CD4-positive, alpha-beta T cell treated with Interleukin-12 subunit alpha and Interleukin-12 subunit beta, for 1 hour (primary cell): Measurements from ENCODE around the gene ELP4.
"Not testable (repeated sequence)": the region's sequence is repeated elsewhere in the genome, so short reads cannot be mapped to it uniquely, and the experiment has no call there.

Experiments
- DNase-seq: peaks from one replicate; pipeline ENCODE4 v3.0.0-alpha.2; 2020

The ELP4 gene, protein sequence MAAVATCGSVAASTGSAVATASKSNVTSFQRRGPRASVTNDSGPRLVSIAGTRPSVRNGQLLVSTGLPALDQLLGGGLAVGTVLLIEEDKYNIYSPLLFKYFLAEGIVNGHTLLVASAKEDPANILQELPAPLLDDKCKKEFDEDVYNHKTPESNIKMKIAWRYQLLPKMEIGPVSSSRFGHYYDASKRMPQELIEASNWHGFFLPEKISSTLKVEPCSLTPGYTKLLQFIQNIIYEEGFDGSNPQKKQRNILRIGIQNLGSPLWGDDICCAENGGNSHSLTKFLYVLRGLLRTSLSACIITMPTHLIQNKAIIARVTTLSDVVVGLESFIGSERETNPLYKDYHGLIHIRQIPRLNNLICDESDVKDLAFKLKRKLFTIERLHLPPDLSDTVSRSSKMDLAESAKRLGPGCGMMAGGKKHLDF

GRCh38 chr11:31509429-31510345, at the start of gene ELP4, which contains the start of gene IMMP1L:
TSS of gene ELP4 (plus strand) at chr11:31509767. CDS start at chr11:31509785, 18 bp downstream.
TSS of gene IMMP1L (minus strand) at chr11:31509622. CDS start at chr11:31463276, 46,346 bp downstream.
- DNase-seq, result peak; percentile 97

DNA sequence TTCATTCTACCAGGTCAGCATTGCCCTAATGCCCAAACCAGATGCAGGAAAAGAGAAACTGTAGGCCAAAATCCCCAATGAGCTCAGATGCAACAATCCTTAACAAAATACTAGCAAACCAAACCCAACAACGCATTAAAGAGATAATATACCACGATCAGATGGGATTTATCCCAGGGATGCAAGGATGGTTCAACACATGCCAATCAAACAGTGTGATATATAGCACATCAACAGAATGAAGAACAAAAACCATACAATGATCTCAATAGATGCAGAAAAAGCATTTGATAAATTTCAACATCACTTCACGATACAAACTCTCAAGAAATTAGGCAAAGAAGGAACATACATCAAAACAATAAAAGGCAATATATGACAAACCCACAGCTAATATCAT, 45.1 kb upstream of the ELP4 start:
- DNase-seq, result no peak

DNA sequence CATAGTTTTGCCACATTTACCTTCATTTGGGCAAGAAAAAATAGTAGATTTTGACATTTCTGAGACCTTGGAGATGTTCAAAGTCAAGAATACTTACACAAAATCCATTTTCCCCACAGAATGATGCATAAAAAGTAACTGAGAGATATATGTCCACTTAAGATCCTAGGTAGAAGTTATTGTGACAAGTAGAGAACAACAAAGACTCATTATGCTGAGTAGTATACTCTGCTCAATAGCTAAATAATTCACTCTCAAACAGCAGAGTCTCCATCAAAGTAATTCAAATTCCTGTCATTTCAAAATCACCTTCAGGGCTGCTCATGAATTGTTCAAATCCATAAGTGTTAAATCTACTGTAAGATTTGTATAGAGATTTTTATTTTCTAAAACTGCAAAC, 35.5 kb upstream of the ELP4 start:
- DNase-seq, result no peak

GRCh38 chr11:31477528-31478222, 31.9 kb upstream of the ELP4 start:
- DNase-seq, result no peak

GRCh38 chr11:31478223-31478590, 31.4 kb upstream of the ELP4 start:
- no peak for DNase-seq

DNA sequence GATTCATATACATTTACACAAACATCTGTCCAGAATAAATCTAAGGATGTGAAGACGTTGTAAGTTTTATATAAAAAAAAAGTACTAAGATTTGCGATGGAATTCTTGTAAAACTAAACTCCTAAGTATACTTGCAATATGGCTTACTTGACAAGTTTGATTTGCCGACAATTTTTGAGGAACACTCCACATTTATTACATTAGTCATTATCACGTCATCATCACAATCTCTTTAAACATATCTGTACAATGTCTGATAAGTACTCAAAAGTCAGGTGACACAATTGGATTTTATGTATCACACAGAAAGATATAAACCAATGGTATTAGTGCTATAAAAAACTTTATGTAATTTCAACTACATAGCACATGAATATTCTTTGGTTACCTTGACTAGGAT, 30.5 kb upstream of the ELP4 start:
- no peak for DNase-seq

GRCh38 chr11:31480930-31481329, 28.6 kb upstream of the ELP4 start:
- DNase-seq, result no peak

- DNase-seq, result no peak
Observed at GRCh38 chr11:31484497-31484896, 25.1 kb upstream of the ELP4 start.

DNA sequence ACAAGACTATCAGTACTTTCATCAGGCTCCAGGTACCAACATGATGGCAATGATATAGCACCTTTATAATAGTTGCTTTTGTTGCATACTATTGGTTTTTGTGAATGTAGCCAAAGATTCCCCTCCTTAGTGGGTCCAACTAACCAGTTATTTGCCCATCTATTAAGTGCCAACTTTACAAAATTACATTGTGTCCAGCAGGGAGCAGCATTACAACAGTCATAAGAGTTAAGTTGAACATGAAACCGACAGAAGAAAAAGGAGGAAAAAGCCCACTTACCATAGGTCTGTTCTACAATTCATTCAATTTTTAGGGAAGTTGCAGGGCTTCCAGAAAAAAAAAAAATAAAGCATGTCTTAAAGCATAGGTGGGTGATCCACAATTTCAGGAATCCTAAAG, 21.7 kb upstream of the ELP4 start:
- peak; percentile 30 for DNase-seq

DNA sequence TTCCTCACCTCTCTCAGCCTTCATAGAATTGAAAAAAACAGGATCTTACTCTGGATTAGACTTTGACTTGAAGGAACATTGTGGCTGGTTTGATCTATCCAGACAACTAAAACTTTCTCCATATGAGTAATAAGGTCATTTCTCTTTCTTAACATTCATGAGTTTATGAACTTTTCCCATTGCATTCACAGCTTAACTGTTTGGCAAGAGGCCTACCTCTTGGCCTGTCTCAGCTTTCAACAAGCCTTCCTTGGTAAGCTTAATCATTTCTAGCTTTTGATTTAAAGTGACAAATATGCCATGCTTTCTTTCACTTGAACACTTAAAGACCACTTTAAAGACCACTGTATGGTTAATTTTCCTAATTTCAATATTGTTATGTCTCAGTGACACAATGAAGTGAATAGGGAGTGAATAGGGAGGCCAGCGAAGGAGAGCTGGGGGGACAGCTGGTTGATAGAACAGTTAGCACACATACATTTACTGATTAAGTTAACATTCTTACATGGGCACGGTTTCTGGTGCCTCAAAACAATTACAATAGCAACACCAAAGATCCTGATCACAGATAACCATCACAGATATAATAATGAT, 17.1 kb upstream of the ELP4 start:
- no peak for DNase-seq

- DNase-seq, result no peak
Observed at GRCh38 chr11:31493235-31493634, 16.3 kb upstream of the ELP4 start.

DNA sequence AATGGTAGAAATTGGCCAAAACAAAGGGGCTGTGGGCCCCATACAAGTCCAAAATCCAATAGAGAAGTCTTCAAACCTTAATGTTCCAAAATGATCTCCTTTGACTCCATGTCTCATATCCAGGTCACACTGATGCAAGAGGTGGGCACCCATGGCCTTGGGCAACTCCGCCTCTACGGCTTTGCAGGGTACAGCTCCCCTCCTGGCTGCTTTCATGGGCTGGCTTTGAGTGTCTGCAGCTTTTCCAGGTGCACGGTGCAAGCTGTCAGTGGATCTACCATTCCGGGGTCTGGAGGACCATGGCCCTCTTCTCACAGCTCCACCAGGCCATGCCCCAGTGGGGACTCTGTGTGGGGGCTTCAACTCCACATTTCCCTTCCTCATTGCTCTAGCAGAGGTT, 15.8 kb upstream of the ELP4 start:
- DNase-seq, result not testable (repeated sequence)

- no peak for DNase-seq
Observed at GRCh38 chr11:31499576-31500178, 9.9 kb upstream of the ELP4 start.

GRCh38 chr11:31500560-31500959, 9.0 kb upstream of the ELP4 start:
- no peak for DNase-seq

DNA sequence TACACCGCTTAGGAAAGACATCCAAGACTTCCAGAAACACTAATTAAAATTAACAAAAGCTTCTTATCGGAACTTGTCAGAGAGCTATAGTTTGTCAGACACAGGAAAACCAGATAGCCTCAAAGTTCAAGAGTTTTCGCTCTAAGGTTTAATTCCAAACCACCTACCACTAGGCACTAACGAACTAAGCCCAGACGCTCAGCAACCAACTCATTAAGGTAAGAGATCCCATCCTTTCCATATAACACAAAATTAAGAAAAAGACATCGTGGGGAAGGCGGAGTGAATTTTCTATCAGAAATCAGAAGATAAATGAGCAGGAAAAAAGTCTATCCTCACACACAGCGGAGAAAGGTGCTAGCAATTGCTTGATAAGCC, 527 bp upstream of the ELP4 start:
- DNase-seq, result no peak

DNA sequence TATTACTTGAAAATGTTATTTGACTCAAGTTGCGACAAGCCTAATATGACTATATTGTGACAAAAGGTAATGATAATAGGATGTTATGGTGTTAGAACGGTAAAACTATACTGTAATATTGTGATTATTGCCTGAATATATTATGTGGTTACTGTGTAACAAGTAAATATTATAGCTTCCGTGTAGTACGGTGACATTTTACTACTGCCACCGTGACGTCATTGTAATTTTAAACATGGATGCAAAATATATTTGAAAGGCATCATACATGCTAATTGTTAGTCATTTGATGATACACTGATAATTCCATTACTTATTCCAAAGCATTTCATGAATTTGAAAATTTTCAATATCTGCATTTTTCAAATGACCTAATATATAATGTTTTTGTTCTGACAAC, 2.5 kb downstream of the ELP4 start:
- DNase-seq, result no peak

DNA sequence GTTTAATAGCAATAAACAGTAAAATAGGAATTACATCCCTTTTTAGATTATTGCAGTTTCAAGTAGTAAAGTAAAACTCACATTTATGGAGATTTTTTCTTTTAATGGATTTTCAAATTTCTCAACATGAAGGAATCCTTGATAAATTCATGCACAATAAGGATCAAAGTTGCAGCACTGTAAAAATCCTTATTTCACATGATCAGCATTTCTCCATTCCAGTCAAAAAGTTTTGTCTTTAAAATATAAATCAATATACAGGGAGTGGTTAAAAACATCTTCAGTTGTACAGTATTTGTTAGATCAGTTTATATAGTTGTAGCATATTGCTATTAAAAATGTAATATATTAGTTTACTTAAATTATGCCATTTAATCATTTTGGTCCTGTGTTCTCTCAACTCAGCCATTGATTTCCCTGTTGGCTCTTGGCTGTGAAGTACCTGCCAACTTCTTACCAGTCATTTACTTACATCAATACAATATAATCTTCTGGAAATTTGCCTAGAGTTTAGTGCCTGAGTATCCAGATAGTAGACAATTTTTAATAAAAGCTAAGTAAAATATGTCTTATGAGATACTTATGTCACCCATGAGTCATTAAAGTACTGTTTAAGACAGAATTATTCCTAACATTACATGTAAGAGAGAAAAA, 12.1 kb downstream of the ELP4 start:
- DNase-seq, result no peak

DNA sequence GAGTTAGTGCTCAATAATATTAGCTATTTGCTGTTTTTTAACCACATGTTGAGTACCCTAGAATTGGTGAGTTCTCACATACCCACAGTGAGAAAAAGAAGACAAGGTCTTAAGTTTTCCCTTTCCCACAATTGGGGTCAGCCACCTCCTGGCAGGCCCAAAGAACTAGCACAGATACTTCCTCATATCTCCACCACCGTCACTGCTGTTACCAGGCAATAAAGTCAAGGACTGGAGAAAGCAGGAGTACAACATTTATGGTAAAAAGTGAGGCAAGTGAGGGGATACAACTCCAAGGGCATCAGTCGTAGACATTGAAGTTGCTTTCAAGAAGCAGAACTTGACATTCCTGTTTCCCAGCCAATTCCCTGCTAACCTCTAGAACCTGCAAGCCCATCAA, 19.6 kb downstream of the ELP4 start:
- no peak for DNase-seq

DNA sequence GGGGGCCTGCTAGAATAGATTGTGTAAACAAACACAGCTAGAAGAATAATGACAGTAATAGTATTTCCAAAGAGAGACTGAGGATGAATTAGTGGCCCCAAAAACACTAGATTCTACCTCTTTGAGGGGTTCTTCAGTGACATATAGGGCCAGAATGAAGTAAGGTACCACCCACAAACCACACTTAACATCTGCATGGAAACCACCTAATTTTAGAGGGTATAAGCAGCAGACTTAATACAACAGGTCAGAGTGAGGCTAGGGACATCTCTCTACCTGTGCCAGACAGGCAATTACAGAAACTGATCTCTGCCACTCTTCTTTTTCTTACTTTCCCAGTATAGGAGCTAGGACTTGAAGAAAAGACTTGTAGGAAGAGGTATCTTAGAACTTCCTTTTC, 20.1 kb downstream of the ELP4 start:
- no peak for DNase-seq

DNA sequence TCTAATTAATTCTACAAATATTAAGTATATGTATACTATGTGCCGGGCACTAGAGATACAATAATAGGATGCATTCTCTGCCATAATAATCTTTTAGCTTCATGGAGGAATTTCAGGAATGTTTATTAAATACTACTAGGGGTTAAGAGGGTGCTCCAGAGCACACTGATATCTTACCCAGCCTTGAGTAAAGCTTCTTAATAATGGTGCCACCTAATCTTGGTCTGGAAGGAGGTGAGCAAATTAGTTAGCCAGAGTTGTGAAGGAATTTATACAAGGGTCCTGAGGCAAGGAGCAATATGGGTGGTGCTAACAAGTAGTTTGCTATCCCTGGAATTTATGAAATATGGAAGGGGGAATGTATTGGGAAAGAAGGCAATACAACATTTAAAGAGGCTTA, 21.7 kb downstream of the ELP4 start:
- no peak for DNase-seq

GRCh38 chr11:31535479-31535878, 25.9 kb downstream of the ELP4 start:
- DNase-seq, result no peak

- DNase-seq, result no peak
Observed at GRCh38 chr11:31542862-31543261, 33.3 kb downstream of the ELP4 start.
